HK-2 (cell line): Measurements from ENCODE around the gene RELN.

Experiments used
- DNase-seq: peaks from one replicate; pipeline ENCODE4 v3.0.0-alpha.2; 2018; ENCODE audit not compliant: unreplicated experiment

RELN gene

DNA sequence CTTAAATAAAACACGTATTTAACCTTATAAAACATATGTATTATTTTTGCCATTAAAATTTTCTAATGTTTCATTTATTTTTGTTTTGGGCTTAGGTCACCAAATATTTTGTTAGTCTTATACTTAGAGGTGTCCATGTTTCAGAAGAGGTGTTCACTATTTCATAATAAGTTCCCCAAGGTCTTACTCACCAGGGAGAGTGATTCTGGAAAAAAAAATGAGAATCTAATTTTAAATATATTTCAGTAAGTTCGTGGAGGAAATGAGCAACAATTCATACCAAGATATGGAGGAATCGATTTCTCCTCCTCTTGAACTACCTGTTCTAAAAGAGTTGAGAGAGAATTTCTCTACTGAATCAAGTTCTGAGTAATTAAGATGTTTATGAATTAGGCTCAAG, 271.9 kb downstream of the RELN start:
- DNase-seq, result no peak

DNA sequence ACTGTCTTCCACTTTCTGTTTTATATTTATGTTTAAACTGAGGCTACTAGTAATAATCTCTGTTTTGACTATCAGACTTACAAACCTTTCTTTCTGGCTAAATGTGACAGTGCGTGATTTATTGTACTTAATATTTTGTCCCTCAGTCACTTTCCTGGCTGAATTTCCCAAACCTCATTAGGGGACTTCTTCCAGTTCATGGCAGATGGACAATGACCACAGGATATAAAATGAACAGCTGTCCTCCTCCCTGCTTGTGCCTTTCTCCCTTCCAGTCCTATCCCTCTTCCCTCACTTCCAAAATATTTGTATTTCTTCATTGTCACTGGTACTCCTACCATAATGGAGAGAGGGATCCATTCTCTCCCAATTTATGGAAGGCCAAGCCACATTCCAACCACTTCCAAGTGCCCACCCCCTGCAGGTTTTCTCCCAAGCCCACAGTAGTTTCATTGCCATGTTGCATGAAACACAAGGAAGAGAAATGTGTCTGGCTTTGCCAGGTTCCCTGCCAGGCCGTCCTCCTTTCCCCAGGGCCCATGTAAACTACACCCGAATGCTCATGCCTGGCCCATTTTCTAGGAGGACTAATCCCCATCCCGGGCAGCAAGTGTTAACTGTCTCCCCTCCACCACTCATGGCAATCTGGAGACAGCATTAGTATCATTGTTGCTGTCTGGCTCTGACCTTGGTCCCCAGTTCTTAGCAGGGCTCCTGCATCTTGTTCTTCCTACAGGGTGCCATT, 273.9 kb downstream of the RELN start:
- no peak for DNase-seq

DNA sequence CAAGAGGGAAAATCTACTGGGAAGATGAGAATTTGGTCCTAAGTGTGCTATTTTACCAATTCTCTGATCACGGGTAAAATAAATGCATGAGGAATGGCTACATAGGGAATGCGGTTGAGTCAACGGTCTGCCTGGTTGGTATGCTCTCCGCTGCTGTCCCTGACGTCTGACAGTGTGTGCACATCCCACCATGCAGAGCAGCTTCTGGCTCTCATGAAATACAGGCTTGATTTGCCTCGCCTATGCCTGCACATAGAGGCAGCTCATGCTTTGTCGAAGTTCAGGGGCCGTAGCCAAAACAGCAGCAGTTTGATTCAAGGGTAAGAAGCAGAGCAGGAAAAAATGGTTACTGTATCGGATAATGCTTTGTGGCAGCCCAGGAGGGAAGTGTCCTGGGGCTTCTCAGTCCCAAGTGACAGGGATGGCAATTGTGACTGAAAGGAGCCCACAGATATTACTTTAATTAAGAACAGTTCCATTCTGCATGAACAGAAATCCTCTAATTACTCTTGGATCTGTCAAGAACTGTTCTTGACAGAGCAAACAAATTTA, 275.0 kb downstream of the RELN start:
- DNase-seq, result no peak

DNA sequence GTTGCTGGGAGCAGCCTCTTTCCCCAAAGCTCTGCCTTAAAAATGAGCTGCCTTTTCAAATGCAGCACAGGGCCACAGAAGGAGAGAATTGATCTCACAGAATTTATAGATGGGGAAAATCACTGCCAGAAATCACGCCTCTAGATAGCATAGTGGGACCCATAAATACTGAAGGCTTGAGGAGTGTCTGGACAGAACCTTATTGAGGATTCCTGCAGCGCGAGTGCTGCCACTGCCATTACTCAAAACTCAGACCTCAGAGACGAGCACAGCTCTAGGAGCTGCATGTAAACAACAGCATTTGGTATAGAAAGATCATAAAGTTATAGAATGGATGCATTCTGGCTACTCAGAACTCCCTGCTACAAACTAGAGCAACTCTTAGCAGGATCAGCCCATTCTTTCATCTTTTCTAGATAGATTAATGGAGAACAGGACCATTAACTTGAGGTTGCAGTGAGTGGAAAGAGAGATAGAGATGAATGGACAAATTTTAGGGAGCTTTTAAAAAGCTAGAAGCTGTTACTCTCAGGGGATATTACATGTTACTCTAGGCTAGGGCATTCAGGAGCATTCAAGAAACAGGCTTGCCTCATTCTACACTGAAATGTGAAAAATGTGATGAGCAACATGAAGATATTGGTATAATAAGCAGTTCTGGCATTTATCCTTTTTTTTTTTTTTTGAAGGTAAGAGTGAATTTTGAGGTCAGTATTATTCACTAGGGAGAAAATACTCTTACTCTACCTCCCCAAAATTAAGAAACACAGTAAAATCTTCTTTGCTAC, 276.3 kb downstream of the RELN start:
- no peak for DNase-seq

DNA sequence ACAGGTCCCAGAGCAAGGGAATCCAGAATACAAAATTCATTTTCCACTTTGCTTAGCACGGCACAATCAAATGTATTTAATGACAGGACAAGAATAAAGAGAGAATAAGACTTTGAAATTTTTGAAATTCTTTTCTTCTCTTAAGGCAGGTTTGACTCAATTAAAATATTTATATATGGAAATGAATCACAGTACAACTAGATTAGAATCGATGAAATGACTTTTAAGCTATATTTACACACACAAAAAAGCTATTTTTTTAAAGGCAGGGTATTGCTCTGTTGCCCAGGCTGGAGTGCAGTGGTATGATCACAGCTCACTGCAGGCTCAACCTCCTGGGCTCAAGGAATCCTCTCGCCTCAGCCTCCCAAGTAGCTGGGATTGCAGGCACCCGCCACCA, 278.0 kb downstream of the RELN start:
- no peak for DNase-seq

DNA sequence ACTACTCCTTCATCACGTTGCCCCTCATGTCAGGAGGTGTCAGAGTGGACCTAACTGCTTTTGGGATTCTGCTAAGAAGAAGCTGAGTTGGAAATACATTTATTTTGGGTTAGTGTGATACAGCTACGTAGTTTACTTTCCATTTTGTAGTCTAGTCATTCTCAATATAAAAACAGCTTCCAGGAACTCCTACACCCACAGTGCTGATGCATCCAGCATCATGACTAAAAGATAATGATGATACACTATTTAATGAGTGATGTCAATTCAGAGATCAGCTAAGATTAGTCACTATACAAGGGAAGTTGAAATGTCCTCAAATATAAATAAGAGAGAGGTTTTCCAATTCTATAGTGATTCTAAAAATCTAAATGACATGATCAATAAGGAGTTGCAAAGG, 279.2 kb downstream of the RELN start:
- no peak for DNase-seq

DNA sequence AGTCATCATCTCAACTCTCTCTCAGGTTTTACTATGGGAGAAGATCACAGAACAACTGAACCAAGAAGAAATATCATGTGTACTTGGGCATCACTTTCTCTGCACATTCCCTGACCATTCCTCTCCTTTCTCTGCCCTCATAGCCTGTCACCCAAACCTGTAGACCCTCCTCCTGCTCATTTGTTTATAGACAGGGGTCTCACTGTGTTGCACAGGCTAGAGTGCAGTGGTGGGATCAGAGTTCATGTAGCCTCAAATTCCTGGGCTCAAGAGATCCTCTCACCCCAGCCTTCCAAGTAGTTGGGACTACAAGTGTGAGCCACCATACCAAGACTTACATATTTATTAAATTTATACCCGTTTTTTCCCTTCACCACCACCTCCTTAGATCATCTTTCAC, 282.7 kb downstream of the RELN start:
- DNase-seq, result no peak

DNA sequence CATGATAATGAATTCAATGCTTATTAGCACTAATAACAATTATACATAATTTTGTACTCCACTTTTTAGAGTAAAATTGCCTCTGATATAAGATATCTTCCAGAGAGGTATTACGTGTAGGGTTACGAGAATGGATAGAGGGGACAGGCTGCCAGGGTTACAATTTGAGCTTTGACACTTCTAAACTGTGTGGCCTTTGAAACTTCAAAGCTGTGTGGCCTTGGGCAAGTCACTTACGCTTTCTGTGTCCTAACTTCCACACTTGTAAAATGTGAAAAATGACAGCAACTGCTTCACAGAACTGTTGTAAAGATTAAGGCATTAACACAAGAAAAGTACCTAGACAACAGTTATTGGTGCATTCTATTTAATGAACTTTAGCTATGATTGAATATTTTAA, 283.9 kb downstream of the RELN start:
- no peak for DNase-seq

DNA sequence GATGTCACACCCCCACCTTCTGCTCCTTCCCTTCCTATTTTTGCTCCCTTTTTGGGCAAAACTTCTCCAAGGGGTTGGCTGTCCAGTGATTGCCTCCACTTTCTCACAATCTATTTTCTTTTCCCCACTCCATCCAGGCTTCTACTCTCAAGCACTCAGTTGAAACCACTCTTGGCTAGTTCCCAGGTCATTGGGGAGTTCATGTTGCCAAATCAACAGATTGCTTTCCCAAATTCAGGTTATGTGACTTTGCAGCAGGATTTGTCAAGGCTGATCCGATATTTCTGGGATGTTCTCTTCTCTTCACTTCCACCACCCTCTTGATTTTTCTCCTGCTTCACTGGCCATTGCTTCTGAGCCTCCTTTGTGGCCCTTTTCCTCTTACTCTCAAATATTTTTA, 284.8 kb downstream of the RELN start:
- DNase-seq, result no peak

DNA sequence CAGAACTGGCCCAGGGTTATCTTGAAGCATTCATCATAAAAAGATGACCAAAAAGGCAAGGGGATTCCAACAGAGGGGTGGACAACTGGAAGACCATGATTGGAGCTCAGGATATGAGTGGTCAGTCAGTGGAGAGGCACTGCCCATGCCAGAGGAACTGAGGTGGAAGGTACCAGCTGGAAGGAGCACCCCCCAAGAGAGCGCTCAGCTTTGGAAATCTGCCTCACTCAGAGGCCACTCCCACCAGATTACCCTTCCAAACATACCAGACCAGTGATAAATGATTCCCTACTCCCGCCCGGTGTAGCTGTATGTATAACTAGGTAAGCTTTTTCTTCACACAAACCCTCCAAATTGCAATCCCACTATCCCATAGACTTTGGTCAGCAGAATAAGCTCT, 286.5 kb downstream of the RELN start:
- DNase-seq, result no peak

DNA sequence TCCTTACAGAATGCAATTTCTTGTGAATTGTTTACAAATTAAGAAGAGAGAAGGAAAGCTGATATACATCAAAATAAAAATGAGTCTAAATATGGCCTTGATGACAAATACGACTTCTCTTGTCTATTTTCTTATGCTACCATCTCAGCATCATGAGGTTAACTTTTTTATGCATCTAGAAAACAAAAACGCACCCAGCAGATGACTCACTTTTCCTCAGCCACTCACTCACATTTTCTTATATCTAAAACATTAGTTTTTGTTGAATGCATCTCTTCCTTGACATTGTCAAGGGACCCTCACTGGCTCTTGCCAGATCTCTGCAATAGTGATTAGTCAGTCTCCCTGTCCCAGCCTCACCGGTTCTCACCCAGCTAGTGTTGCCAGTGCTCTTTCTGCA, 287.0 kb downstream of the RELN start:
- DNase-seq, result no peak

DNA sequence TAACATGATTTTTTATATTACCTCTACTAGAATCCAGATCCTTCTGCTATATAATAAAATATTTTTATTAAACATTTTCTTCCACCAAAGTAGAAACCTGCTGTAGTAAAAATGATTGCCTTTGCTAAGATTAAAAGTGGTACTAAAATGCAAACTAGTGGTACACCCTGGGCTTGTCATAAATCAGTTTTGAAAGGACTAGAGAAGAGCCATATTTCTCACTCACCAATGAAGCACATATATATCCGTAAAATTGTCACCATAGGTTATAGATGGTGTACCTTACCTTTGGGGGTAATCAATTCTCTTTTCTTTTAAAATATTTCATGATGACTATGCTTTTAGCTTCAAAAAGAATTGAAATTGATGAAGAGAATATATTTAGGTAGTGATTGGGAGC, 290.4 kb downstream of the RELN start:
- no peak for DNase-seq

DNA sequence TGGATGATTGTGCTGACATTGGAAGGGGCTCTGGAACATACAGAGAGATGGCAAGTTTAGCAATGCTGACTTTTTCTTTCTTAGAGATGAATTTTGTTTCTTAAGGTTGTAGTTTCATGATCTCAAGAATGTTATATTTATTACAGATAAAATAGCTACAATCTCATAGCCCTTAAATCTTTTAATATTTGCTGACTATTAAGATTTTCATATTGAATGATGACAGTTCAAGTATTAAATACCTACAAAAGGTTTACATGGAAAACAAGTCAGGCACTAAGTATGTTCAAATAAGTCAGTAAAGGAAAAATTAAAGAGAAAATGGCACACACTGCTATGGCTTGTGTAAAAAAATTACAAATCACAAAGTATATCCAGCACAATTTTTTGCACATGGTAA, 291.4 kb downstream of the RELN start:
- DNase-seq, result no peak

DNA sequence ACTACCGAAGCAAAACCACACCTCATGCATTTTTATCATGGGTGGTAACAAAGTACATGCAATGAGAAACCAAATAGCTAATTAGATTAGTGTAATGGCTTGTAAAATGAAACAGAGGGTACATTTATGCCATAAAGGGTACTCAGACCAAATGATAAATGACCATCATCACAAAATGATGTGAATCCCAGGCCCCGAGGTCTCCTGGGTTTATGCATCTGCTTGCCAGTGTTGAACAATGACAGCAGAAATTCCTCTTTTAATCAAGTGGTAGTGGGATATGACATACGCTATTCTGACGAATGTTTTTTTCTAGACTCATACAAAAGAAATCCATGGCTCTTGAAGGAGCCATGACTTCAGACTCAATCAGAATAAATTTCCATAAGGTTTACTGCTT, 293.9 kb downstream of the RELN start:
- DNase-seq, result no peak

DNA sequence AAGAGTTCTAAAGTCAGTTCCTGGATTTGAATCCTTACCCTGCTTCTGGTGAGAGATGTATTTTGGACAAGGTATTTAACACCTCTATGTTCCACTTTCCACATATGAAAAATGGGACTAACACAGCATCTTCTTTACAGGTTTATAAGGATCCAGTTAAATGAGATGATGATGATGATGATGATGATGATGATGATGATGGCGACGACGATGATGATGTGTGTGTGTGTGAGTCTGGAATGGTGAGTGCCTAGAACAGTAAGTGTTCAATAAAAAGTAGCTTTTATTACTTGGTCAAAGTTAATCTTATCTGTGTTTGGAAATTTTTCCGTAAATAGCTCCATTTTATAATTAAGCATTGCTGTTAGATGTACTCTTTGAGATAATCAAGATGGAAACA, 295.2 kb downstream of the RELN start:
- DNase-seq, result no peak

DNA sequence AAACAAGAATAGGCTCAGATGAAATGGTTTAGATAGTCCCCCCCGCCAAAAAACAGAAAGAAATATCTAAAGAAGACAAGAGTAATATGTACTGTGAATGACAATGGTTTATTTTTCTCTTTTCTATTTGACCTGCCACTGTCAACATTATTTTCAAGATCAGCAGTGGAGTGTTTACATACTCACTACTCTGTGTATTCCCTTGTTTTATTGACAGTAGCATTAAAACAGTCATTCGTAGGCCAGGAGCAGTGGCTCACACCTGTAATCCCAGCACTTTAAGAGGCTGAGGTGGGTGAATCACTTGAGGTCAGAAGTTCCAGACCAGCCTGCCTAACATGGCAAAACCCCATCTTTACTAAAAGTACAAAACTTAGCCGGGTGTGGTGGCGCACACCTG, 298.2 kb downstream of the RELN start:
- no peak for DNase-seq

DNA sequence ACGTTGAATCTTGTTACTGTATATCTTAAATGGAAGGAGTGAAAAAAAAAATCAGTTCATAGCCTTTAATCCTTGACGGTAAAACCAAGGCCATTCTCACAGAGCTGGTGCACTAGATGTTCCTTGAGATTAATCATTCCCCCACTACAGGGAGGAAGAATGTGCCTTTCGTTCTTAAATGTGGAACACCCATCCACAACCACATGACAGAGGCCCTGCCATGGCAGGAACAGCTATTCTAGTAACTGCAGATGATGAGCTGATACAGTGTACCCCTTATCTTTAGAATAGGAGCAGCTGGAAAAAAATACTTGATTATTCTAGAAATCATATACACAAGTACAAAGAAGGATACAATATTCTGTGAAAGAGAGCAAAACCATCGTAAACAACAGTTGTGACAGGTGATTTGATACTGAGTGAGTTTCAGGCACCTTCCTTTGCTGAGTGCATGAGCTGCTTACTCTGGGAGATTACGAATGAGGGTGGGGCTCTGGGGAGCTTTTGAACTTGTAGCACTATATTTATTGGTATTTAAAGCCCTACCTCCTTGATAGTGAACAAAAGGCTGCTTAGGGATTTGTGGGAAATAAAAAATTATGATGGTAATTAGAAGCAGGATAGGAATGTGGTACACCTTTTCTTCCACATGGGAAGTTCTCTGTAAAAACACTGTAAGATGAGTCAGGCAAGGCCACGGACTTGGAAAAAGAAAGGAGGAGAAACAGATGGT, 299.1 kb downstream of the RELN start:
- DNase-seq, result no peak

DNA sequence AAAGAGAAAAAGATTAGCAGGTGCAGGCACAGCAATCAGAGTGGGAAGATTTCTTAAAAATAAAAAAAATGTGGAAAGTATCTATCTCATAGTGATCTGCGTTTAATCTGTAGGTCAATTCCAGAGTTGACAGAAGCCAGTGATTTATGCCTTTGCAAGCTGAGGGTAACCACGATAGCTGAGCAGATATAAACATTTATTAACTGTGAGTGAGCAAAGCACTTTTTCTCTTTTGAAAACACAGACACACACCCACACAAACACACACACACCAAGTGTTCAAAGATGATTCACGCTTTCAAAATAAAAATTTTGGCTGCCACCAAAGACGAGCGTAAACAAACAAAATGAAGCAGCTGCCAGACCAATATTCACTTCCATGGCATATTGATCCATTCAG, 300.2 kb downstream of the RELN start:
- no peak for DNase-seq

DNA sequence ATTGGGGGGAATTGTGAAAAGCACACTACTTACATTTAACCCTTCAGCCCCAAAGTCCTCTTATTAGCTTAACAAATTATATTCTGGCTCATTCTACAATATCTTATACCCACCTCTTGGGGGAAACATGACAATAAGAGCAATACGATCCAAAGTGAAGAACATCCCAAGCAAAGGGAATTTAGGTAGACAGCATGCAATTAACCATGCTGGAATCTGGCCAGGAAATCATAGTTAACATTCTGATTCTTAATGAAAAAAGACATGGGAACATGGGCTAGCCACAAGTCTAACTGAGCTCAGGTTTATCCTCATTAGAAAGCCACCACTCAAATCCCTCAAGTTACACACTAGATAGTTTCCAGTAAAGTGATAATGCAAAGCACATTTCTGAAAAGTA, 301.5 kb downstream of the RELN start:
- DNase-seq, result no peak

DNA sequence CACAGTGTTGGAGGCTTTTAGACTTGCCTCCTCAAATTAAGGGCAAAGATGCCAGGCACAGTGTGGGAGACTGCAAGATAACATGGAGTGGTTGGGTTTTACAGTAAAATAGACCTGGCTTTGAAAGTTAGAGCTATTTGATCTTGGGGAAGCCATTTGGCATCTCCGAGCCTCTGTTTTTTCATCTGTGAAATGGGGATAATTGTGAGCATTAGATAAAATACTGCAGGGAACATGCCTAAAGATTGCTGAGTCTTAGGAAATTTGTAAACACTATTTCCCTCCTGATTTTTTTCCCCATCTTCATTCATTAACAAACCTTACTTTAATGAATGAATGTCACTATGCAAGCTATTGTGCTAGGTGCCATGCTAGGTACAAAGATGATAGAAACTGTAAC, 302.2 kb downstream of the RELN start:
- no peak for DNase-seq

DNA sequence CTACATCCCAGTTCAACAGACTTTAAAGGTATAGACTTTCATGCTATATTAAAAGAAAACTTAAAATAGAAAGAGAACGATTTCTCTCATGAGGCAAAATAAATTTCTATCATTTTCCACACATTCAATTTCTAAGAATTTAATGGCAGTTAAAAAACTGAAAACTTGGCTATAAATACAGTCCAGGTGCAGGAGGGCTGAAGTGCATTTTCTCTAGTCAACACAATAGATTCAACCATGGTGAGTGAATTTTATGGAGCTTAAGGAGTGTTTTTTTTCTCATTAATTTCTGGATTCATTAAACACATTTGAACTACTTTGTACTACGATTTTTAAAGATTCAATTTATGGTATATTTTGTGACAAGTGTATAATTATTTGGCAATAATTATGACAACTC, 302.7 kb downstream of the RELN start:
- DNase-seq, result no peak

DNA sequence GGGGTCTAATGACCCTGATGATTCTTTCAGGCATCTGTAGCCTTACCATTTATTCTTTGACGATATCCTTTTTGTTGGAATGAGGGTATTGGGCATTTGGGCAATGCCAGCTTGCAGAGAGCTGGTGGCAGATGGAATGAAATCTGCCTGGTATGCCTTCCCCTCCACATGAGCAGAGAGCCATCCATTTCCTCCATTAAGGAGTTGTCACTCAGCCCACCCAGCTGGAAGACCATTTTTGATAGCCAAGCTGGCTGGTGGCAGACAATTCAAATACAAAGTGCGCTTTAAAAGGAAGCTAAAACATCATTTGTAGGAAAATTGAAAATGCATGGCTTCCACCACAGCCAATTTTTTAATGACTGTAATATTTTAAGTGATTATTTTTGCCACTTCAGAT, 303.4 kb downstream of the RELN start:
- no peak for DNase-seq

DNA sequence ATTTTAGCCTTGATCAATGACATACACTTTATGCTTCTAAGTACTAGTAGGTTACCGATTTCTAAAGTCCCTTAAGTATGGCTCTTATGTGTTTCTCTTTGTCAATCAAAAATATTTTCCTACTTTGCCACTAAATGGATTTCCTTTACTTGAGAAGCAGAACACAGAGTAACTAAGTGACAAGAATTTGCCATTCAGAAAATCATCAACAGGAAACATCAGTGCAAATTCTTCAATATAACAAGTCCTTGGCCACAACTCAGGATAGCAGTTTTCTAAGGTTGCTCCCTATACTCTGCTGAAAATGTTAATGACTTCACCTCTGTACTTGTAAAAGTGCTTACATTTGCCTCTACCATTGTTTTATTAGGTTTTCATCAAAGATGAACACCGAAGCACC, 303.8 kb downstream of the RELN start:
- DNase-seq, result no peak
